GM19455 (cell line): Measurements from ENCODE around the gene BRCC3.
A peak's percentile ranks its signal among the peaks of the same experiment; 100 is the strongest.

Experiments used
- ATAC-seq: cut with Tn5 transposase; IDR thresholded peaks from one replicate; pipeline ENCODE4 v1.9.1; 2021; ENCODE audit not compliant: unreplicated experiment

BRCC3 gene

GRCh38 chrX:155056877-155057792 is 14.2 kb upstream of the BRCC3 start:
- ATAC-seq: peak; percentile 83

- no peak for ATAC-seq
Observed at GRCh38 chrX:155061760-155062159, 9.5 kb upstream of the BRCC3 start.

GRCh38 chrX:155065035-155065734 is 6.1 kb upstream of the BRCC3 start:
- ATAC-seq: no peak

- no peak for ATAC-seq
Observed at GRCh38 chrX:155068165-155068564, 3.1 kb upstream of the BRCC3 start.

- ATAC-seq: no peak
Observed at GRCh38 chrX:155069414-155069813, 1.9 kb upstream of the BRCC3 start.

- no peak for ATAC-seq
Observed at GRCh38 chrX:155070038-155070437, 1.3 kb upstream of the BRCC3 start.

- ATAC-seq: peak; percentile 27
Observed at GRCh38 chrX:155070663-155070974, 689 bp upstream of the BRCC3 start.

GRCh38 chrX:155071694-155072280 is 479 bp downstream of the BRCC3 start:
- peak; percentile 13 for ATAC-seq

- no peak for ATAC-seq
Observed at GRCh38 chrX:155086202-155086840, 15.0 kb downstream of the BRCC3 start.

- no peak for ATAC-seq
Observed at GRCh38 chrX:155086961-155087735, 15.8 kb downstream of the BRCC3 start.

- ATAC-seq: no peak
Observed at GRCh38 chrX:155094468-155095061, 23.3 kb downstream of the BRCC3 start.

GRCh38 chrX:155105919-155106318 is 34.6 kb downstream of the BRCC3 start:
- no peak for ATAC-seq

GRCh38 chrX:155108427-155108826 is 37.1 kb downstream of the BRCC3 start:
- no peak for ATAC-seq

- ATAC-seq: no peak
Observed at GRCh38 chrX:155112171-155112570, 40.9 kb downstream of the BRCC3 start.

GRCh38 chrX:155113097-155113496 is 41.8 kb downstream of the BRCC3 start:
- ATAC-seq: no peak

GRCh38 chrX:155115174-155115819 is 44.0 kb downstream of the BRCC3 start:
- ATAC-seq: no peak

- ATAC-seq: no peak
Observed at GRCh38 chrX:155127465-155127864, 56.2 kb downstream of the BRCC3 start.

GRCh38 chrX:155127940-155128339 is 56.6 kb downstream of the BRCC3 start:
- no peak for ATAC-seq

- no peak for ATAC-seq
Observed at GRCh38 chrX:155132110-155132509, 60.8 kb downstream of the BRCC3 start.

- no peak for ATAC-seq
Observed at GRCh38 chrX:155134255-155134654, 62.9 kb downstream of the BRCC3 start.
